Right renal pelvis (tissue), 4 donors: ENCODE measurements around the gene NKAIN2. TPM values are rescaled to one million over a fixed set of nuclear protein-coding genes. Genes with fewer than 3 reads are reported as not detected.
"Not testable (repeated sequence)": the region's sequence is repeated elsewhere in the genome, so short reads cannot be mapped to it uniquely, and the experiment has no call there.

Experiments
- DNase-seq, 4 donors: peaks; one replicate each; pipeline ENCODE4 v3.0.0-alpha.2; 2013; ENCODE audit warnings: low read depth in 4 of 4, low spot score in 3 of 4, missing footprints in 1 of 4
- polyA plus RNA-seq, 4 donors: library from polyadenylated mRNA; unstranded; fragments of 120-200 nt; gene quantifications; one replicate each; pipeline ENCODE4 v1.2.1, GENCODE V29; 2013; ENCODE audit not compliant: insufficient read length in 4 of 4

NKAIN2 gene
- polyA plus RNA-seq, 4 donors, result 16.1 to 34.6 (median 23.6) TPM

DNA sequence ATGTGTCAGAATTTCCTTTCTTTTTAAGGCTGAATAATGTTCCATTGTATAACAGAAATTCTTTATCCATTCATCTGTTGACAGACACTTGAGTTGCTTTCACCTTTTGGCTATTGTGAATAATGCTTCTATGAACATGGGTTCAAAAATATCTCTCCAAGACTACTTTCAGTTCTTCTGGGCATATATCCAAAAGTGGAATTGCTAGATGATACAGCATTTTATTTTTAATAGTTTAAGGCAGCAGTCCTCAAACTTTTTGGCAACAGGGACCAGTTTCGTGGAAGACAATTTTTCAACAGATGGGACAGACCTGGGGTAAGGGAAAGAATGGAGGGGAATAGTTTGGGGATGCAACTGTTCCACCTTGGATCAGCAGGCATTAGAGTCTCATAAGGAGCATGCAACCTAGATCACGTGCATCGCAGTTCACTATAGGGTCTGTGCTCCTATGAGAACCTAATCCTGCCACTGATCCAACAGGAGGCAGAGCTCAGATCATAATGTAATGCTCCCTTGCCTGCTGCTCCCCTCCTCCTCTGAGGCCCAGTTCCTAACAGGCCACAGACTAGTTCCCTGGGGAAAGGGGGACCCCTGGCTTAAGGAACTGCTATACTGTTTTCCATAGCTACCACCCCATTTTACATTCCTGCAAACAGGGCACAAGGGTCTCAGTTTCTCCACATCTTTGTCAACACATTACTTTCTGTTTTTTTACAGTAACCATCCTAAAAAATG lies 918.6 kb downstream of the NKAIN2 start:
- no peak for DNase-seq

DNA sequence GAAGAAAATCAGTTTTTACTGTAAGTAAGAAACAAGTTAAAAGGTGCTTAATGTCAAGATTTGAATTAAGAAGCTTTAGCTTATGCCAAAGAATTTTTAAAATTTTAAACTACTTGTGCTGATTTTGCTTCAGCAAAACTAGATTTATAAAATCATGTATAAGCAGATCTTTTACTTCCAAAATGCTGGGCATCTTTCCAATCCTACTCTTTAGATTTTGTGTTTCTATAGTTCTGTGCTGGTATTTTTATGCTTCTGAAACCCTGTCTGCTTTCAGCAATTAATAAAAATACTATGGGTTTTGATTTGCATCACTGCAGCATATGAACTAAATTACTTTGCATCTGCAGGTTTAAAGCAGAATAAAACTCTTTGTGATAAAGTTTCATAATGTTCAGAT lies 920.0 kb downstream of the NKAIN2 start:
- DNase-seq, result no peak

GRCh38 chr6:124737804-124738203 lies 934.1 kb downstream of the NKAIN2 start:
- DNase-seq, result not testable (repeated sequence)

DNA sequence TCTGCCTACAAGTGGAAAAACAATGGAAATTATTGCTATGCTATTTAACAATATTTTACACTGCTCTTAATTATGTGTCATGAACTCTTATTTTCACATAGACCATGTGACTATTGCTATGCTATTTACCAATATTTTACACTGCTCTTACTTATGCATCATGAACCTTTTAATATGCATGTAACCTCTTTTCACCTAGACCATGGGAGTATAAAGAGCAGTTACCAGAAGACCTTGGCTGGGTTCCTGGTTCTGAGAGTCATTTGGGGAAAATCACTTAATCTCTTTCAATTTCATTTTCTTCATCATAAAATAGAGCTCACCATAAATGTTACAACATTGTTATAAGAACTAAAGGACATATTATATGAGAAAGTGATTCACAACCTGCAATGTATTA lies 934.8 kb downstream of the NKAIN2 start:
- DNase-seq, result no peak

DNA sequence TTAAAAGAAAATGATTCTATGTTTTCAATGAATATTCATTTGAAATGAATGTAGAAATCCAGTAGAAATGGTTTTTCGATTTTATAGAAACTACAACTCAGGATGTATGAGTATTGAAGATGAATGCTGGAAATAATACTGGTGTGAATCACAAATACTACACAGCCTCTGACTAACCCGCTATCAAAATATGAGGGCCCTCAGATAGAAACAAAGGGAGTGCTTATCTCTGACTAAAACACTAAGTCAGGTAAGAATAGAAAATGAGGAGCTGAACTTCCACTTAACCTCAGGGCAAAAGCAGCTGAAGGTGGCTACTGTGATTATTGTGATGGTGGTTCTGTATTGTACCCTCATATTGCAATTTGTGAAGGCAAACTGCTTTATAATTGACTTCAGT lies 937.7 kb downstream of the NKAIN2 start:
- no peak for DNase-seq

- DNase-seq, result no peak
Observed at GRCh38 chr6:124742971-124743370, 939.3 kb downstream of the NKAIN2 start.

DNA sequence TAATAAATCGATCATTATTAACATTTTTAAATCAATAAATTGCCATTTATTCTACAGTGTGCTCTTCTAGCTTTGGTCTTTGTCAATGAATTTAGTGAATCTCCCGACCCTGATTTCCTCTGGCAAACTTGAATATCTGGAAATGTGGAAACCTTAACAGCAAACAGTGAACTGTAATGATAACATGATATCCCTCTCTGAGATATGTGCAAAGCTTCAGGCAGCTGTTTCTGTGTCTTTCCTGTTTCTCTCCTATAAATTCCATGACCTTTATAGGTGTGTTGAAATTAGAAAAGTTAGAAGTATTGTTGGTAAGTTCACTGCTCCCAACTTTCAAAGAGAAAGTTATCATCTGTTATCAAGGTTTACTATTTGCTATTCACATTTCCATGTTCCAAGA lies 939.8 kb downstream of the NKAIN2 start:
- DNase-seq, result no peak

DNA sequence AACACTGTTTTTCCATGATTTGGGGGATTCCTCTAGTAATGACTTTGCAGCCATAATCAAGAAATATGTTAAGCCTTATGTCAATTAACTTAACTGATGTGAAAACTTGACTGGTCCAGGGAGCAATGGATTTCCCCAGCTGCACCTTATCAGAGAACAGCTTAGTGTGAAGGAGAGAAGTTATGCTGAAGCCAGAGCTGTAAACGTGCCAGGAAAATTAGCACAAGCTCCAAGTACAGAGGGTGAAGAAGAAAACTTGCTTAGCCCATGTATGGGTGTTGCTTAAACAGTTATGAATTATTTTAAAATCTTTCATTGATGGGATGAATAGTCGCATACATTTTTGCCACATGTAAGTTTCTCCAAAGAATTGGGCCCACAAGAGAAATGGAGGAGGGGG lies 943.7 kb downstream of the NKAIN2 start:
- no peak for DNase-seq

- DNase-seq, result no peak
Observed at GRCh38 chr6:124748778-124749177, 945.1 kb downstream of the NKAIN2 start.

- DNase-seq, result no peak
Observed at GRCh38 chr6:124753001-124753400, 949.3 kb downstream of the NKAIN2 start.

GRCh38 chr6:124753562-124754105 lies 950.0 kb downstream of the NKAIN2 start:
- DNase-seq, result no peak

DNA sequence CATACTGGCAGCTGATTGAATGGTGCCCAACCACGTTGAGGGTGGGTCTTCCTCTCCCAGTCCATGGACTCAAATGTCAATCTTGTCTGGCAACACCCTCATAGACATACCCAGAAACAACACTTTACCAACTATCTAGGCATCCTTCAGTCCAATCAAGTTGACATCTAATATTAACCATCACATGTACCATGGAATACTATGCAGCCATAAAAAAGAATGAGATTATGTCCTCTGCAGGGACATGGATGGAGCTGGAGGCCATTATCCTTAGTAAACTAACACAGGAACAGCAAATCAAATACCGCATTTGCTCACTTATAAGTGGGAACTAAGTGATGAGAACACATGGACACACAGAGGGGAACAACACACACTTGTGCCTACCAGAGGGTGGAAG lies 951.7 kb downstream of the NKAIN2 start:
- no peak for DNase-seq

- DNase-seq, result no peak
Observed at GRCh38 chr6:124757560-124757959, 953.9 kb downstream of the NKAIN2 start.

DNA sequence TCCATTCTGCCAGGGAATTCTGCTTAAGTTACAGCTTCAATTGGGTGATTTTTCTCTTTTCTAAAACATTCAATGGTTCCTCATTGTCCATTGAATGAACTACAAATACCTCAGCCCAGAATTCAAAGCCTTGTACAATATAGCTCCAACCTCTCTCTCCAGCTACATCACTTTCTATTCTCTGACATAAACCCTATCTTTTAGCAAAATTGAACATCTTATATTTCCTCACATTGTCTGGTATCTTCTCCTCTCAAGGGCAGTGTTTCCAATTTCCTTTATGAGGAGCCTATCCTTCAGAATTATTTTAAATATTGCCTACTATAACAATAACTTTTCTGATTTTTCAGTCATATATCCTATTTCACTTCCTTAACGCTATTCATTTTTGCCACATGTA lies 955.0 kb downstream of the NKAIN2 start:
- no peak for DNase-seq

GRCh38 chr6:124765280-124765679 lies 961.6 kb downstream of the NKAIN2 start:
- no peak for DNase-seq

DNA sequence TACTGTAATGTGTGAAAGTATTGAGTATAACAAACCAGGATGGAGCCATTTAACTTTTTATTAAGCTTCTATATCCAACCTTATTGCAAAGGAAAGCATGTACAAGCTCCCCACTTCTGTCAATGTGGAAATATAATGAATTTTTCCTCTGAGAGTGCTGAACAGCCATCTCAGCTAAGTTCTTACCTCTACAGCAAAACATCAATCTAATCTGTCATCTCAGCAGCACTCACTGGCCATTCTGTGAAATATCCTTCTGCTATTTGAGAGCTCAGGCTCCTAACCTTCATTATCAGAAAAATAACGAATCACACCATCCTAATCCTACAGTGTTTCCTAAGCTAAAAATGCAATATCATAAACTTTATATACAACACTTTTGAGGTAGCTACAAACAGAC lies 964.6 kb downstream of the NKAIN2 start:
- DNase-seq, result no peak

DNA sequence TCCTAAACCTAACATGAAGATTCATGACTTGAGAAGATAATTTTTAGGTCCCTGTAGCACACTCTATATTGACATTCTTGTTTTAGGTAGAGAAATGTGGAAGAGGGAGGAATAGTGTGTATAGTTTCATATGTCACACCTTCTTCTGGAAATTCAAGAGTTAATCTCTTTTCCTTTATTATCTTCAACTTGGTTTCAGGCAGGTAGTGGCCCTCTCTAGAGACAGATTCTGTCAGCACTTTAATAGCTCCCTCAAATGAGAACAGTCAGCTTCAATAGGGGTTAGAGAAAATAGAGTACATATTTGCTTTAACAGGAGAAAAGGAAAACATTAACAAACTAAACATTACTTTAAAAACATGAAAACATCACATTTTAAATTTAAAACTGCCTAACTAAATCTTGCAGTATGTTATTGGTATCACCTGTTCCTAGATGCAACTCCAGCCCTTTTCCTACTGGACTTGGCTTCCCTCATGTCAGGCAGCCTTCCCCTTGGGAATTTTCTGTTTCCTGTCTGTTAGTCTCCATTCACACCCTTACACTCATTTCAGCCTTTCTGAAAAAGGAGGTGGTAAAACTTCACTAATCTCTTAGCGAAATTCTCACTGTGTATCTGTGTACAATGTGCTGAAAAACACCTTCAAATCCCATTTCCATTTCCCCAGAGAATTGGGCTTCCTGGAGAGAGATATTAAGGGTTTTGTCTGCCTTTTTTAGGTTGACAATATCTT lies 966.3 kb downstream of the NKAIN2 start:
- DNase-seq, result no peak

DNA sequence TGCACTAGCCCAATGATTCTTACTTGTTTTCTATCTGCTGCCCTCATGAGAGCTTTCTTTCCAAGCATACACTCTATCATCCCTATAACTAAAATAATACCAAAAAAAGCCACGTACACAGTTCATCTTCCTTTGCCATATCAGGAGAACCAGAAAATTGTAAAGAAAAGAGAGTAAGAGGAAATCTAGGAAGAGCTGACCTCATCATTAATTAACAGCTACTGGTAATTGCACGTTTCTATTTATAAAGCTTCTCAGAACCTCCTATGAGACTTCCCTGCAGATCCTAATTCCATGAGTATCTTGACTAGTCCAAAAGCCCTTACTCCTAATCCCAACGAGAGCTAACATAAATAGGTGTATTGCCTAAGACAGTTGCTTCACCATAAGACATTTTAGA lies 967.1 kb downstream of the NKAIN2 start:
- no peak for DNase-seq

DNA sequence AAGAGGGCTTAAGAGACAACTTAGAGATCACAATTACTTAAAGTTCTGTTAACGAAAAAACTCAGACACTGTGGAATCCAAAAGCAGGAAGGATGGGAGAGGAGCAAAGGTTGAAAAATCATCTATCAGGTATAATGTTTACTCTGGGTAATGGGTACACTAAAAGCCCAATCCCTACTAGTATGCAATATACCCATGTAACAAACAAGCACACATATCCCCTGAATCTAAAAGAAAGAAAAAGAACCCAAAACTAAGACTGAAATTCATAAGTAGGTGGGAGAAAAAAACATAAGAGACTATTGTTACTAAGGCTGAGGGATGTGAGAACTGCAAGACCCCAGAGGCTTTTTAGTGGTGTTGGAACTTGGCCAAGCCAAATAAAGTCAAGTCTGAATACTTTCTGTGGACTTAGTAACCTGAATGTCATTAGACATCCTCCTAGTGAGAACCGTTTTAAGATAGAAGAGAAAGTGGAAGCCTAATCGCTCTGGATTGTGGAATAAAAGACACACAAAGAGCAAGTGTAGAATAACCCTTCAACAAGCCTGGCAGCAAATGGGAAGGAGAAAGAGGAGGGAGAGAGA lies 969.2 kb downstream of the NKAIN2 start:
- no peak for DNase-seq

GRCh38 chr6:124775121-124775520 lies 971.5 kb downstream of the NKAIN2 start:
- no peak for DNase-seq

DNA sequence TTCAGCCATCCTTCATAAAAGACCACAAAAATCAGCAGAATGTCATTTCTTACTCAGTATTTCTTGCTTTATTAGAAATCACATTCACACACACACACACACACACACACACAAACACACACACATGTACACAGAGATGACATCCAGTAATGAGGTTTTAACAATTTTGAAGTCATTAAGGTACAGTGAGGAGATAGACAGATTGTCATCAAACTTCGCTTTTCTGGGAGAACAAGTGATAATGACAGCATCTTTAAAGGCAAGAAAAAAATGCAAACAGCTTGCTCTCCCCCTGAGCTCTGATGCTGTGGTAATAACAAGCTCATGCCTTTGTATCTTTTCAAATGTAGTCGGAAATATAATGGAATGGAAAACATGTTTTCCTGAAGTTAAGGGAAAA lies 974.2 kb downstream of the NKAIN2 start:
- DNase-seq, result no peak

DNA sequence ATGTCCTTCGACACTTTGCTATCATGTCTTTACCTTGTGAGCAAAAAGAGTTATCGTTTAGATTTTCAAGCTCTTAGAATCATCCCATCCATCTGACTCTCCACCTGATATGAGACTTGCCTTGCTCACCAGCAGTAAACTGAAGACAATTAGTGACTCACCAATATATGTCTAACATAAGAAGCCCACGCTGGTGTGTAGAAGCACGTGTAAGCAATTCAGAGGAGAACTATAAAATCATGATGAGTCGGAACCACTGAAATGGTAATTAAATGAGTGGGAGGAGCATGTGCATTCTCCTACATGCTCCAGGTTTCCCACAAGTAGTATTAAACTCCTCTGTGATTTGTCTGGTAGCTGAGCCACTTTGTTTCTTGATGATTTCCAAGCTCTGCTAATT lies 977.0 kb downstream of the NKAIN2 start:
- DNase-seq, result no peak
